Ishikawa (cell line): ENCODE results near the gene GBF1.

Source experiments
- CEBPB ChIP-seq: IDR thresholded peaks from 2 replicates; pipeline ENCODE4 v1.6.1; 2012
- CREB1 ChIP-seq: IDR thresholded peaks from 2 replicates; pipeline ENCODE4 v1.6.1; 2012; ENCODE audit warnings: low read depth
- EGR1 ChIP-seq: IDR thresholded peaks from 2 replicates; pipeline ENCODE4 v1.6.1; 2012
- EP300 ChIP-seq: IDR thresholded peaks from 2 replicates; pipeline ENCODE4 v1.6.1; 2012; ENCODE audit warnings: borderline replicate concordance
- FOXM1 ChIP-seq: IDR thresholded peaks from 2 replicates; pipeline ENCODE4 v1.6.1; 2012; ENCODE audit warnings: low read depth, borderline replicate concordance
- MAX ChIP-seq: IDR thresholded peaks from 2 replicates; pipeline ENCODE4 v1.6.1; 2012
- NFIC ChIP-seq: IDR thresholded peaks from 2 replicates; pipeline ENCODE4 v1.6.1; 2012
- RAD21 ChIP-seq: IDR thresholded peaks from 2 replicates; pipeline ENCODE4 v1.6.1; 2012; ENCODE audit warnings: low read depth
- REST ChIP-seq: IDR thresholded peaks from 2 replicates; pipeline ENCODE4 v1.6.1; 2012; ENCODE audit warnings: low read depth, mild to moderate bottlenecking
- TAF1 ChIP-seq: IDR thresholded peaks from 2 replicates; pipeline ENCODE4 v1.6.1; 2012; ENCODE audit warnings: low read depth, mild to moderate bottlenecking
- TCF12 ChIP-seq: IDR thresholded peaks from 2 replicates; pipeline ENCODE4 v1.6.1; 2012; ENCODE audit warnings: low read depth
- TEAD4 ChIP-seq: IDR thresholded peaks from 2 replicates; pipeline ENCODE4 v1.6.1; 2012
- USF1 ChIP-seq: IDR thresholded peaks from 2 replicates; pipeline ENCODE4 v1.6.1; 2012
- YY1 ChIP-seq: IDR thresholded peaks from 2 replicates; pipeline ENCODE4 v1.6.1; 2012; ENCODE audit warnings: low read depth
- ZBTB7A ChIP-seq: IDR thresholded peaks from 2 replicates; pipeline ENCODE4 v1.6.1; 2012; ENCODE audit warnings: low read depth

GBF1 gene

GRCh38 chr10:102246261-102246660, 929 bp downstream of the GBF1 start:
- TF ChIP-seq RAD21 = no peak
- TF ChIP-seq EGR1 = no peak
- TF ChIP-seq EP300 = no peak
- TF ChIP-seq TAF1 = no peak
- no peak for TF ChIP-seq YY1
- TF ChIP-seq NFIC = no peak
- TF ChIP-seq CEBPB = no peak
- no peak for TF ChIP-seq REST
- no peak for TF ChIP-seq ZBTB7A

GRCh38 chr10:102247734-102248133, 2.4 kb downstream of the GBF1 start:
- TF ChIP-seq REST = no peak
- no peak for TF ChIP-seq NFIC
- no peak for TF ChIP-seq EGR1
- no peak for TF ChIP-seq FOXM1
- no peak for TF ChIP-seq CEBPB
- no peak for TF ChIP-seq CREB1
- TF ChIP-seq RAD21 = no peak
- TF ChIP-seq TCF12 = no peak
- TF ChIP-seq YY1 = no peak

- TF ChIP-seq CREB1 (no peak), TAF1 (no peak), TEAD4 (no peak), USF1 (no peak), NFIC (no peak), REST (no peak)
Observed at GRCh38 chr10:102254426-102254825, 9.1 kb downstream of the GBF1 start.

- no peak for TF ChIP-seq TEAD4
- TF ChIP-seq USF1 = no peak
- no peak for TF ChIP-seq YY1
- TF ChIP-seq ZBTB7A = no peak
- no peak for TF ChIP-seq TAF1
Observed at GRCh38 chr10:102255404-102255803, 10.1 kb downstream of the GBF1 start.

GRCh38 chr10:102261196-102261595, 15.9 kb downstream of the GBF1 start:
- TF ChIP-seq TCF12 = no peak
- no peak for TF ChIP-seq USF1
- no peak for TF ChIP-seq RAD21
- TF ChIP-seq ZBTB7A = no peak
- TF ChIP-seq TAF1 = no peak
- TF ChIP-seq EP300 = no peak
- TF ChIP-seq CEBPB = no peak
- TF ChIP-seq CREB1 = no peak

- TF ChIP-seq RAD21 = no peak
- no peak for TF ChIP-seq ZBTB7A
- TF ChIP-seq TCF12 = no peak
- TF ChIP-seq YY1 = no peak
- TF ChIP-seq USF1 = no peak
- no peak for TF ChIP-seq MAX
- TF ChIP-seq TEAD4 = no peak
- TF ChIP-seq CREB1 = no peak
- no peak for TF ChIP-seq NFIC
- no peak for TF ChIP-seq FOXM1
- no peak for TF ChIP-seq CEBPB
- TF ChIP-seq TAF1 = no peak
Observed at GRCh38 chr10:102261842-102262241, 16.5 kb downstream of the GBF1 start.
